GM19043 (cell line): Measurements from ENCODE around the gene GBX2.

Source experiments
- ATAC-seq: cut with Tn5 transposase; IDR thresholded peaks from one replicate; pipeline ENCODE4 v1.9.1; 2021; ENCODE audit warnings: low read depth; ENCODE audit not compliant: unreplicated experiment

The GBX2 gene

GRCh38 chr2:236168110-236169080 is at the start of gene GBX2:
Gene GBX2, minus strand, starts transcription at chr2:236168386. Its CDS starts 415 bp downstream, at chr2:236167971.
- ATAC-seq: no peak

GRCh38 chr2:236217926-236218325 is 49.7 kb upstream of the GBX2 start:
- no peak for ATAC-seq

DNA sequence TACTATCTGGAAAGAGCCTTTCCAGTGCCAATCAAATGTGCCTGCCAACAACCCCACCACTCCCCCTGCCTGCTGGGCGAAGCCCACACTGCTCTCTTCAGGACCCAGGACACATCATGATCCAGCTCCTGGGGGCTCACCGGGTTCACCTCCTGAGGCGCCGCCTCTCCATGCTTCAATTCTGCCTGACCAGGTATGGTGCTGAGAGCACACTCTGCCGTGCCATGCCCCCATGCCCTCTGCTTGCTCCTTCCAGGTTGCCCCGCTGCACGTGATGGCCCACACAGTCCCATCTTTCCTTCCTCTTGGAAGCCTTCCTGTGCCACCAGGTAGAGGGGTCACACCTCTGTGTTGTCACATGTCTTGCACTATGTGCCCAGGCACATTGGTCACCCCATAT is 48.5 kb upstream of the GBX2 start:
- no peak for ATAC-seq

GRCh38 chr2:236215761-236216333 is 47.7 kb upstream of the GBX2 start:
- ATAC-seq: no peak

GRCh38 chr2:236215196-236215595 is 47.0 kb upstream of the GBX2 start:
- no peak for ATAC-seq

DNA sequence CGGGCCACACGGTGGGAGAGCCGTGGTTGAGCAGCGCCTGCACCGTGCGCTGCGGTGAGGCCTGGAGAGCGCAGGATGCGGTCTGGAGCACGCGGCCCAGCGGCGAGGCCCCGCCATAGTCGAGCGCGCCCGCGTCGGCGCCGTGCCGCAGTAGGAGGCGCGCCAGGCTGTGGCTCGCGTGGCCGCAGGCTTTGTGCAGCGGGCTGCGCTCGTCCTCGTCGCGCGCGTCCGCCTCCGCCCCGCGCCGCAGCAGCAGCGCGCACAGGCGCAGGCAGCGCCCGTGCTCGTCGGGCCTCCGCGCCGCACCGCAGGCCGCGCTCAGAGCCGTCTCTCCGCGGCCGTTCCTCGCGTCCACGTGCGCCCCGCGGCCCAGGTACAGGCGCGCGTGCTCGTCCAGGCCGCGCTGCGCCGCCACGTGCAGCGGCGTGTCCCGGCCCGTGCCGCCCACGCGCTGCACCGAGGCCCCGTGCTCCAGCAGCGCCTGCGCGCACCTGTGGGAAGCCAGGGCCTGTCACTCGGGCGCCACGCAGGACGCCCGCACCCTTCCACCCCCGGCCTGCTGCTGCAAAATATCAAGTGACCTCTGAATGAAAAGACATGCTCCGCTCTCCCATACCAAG is 46.3 kb upstream of the GBX2 start:
- ATAC-seq: no peak

- ATAC-seq: no peak
Measured at GRCh38 chr2:236211296-236211695, 43.1 kb upstream of the GBX2 start.

- no peak for ATAC-seq
Measured at GRCh38 chr2:236210536-236210935, 42.4 kb upstream of the GBX2 start.

GRCh38 chr2:236209996-236210395 is 41.8 kb upstream of the GBX2 start:
- no peak for ATAC-seq

- ATAC-seq: no peak
Measured at GRCh38 chr2:236209535-236209934, 41.3 kb upstream of the GBX2 start.

DNA sequence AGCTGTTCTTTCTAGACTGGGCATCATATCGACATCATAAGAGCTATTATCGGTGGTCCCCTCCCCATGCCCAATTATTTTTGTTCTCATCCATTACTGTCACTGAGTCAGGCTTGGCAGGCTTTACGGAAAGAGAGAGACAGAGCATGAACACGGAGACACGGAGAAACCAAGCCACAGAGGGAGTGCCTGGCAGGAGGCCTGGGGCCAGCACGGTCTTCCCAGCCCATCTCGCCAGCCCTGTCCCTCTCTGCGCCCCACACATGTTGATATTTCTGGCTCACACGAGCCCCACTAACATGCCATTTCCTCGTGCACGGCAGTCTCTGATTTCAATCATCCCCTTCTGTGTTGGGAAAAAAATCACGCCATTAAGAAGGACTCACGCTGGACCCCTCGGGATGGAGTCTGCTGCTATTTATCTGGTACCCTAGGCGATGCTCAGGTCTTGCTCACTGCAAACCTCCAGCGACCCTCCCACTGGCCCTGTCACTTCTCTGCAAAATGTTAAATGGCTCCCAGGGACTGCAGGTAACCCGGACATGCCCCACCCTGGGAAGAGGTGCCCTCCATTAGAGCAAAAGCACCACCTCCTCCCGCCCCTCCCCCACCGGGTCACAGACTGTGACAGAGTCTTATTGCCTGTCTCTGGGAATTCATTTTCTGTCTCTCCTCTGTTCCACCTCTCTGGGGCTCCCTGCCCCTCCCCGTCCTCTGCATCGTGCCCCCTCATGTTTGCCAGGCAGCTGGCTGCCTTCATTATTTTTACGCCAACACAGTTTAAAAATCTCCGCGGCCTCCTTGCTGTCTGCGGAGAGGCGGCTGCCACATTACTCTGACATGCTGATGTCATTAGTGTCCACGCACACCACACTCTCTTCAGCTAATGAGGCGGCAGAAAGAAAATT is 40.1 kb upstream of the GBX2 start:
- ATAC-seq: no peak

GRCh38 chr2:236207472-236207871 is 39.3 kb upstream of the GBX2 start:
- ATAC-seq: no peak

DNA sequence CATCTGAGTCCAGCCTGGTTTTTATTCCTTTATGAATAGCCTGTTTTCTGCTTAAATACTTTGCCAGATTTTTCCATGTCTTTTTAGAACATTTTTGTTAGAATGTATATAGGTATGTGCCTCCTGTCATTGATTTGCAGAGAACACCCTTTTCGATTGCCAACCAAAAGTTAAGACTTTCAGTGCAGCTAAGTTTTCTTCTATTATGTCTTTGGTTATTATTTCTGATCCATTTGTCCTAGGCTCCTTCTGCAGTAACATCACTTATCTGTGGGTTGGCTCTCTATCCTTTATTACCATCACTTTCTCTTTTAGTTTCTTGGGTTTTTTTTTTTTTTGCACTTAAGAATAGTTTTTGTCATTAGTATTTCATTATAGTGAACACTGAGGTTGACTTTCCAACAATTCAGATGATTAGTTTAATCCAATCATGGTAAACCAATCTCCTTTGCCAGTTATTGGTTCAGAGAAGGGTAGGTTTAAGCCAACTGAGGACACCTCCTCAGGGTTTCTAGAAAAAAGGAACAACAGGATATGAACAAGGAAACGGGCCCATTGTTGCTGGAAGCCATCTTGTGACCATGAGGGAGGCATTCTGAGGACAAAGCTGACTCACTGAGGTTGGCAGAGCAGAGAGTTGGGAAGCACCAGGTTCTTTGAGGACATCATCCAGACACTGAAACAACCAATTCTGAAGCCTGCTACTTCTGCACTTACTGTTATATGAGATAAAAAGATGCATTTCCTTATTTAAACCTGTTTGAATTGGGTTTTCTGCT is 37.9 kb upstream of the GBX2 start:
- no peak for ATAC-seq

DNA sequence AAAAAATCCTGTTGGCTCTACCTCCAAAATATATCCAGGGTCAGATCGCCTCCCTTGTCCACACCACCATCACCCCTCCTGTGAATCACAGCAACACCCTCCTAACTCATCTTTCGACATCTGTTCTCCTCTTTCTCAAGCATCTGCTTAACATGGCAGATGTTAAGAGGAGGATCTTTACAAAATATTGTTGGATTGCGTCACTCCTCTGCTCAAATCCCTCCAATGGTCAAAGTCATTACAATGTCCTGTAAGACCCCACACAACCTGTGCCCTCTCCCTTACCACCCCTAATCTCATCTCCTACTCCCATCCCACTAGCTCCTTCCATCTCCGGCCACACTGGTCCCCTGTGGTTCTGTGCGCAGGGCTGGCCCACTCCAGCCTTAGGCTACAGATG is 36.8 kb upstream of the GBX2 start:
- ATAC-seq: no peak

GRCh38 chr2:236200378-236200777 is 32.2 kb upstream of the GBX2 start:
- no peak for ATAC-seq

- ATAC-seq: no peak
Measured at GRCh38 chr2:236196366-236196765, 28.2 kb upstream of the GBX2 start.

DNA sequence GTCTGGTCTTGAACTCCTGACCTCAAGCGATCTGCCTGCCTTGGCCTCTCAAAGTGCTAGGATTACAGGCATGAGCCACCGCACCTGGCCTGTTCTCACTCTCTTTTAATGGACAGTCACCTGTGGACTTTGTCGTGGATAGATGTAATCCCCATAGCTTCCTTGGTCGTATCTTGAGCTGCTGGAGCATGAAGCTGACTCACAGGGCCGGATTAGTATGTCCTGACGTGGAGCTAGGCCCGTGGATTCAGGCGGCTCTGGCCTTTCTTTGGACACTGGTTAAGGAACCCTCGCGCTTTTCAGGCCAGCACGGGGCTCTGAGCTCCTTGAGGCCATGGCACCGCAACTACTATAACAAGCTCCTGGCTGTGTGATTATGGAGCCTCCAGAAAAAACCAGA is 27.5 kb upstream of the GBX2 start:
- no peak for ATAC-seq

DNA sequence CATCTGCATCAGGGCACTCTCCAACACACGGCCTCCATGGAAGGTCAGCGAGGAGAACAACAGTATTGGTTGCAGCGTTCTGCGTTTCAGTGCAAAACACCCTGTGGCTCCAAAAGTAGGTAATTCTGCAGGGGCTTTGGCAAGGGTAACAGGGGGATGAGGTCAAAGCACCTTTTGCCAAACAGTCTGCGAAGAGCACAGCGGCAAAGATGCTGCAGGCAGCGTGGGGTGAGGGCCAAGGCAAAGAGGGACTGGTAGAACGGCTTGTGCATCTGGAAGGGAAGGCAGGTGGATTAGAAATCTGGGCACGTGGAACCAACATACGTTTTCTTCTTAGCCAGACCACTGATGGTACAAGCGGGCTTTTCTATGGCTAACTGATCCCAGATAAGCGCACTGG is 26.6 kb upstream of the GBX2 start:
- no peak for ATAC-seq

GRCh38 chr2:236193026-236193425 is 24.8 kb upstream of the GBX2 start:
- ATAC-seq: no peak

DNA sequence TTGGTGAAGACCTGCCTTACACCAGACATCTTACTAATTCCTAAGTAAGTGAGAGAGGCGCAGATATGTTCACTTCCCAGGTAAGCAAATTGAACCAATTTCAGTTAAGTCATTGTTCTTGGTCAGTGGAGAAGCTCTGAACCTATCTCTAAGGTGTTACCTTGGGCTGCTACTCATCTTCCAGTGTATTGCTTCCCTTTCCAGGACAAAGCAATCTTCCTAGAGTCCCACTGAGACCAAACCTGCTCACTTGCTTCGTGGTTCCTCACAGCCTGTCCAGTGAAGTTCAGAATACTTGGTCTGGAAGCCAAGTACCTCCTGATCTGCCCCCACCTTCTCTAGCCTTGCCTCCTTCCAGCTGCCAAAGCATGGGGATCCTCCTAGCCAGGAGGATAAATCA is 22.5 kb upstream of the GBX2 start:
- no peak for ATAC-seq
